Activated CD4-positive, alpha-beta T cell treated with anti-CD3 and anti-CD28 coated beads, Interleukin-2, amount 50 U/mL, for 1 hour (primary cell): ENCODE data around the gene ZNF708.
A peak's percentile ranks its signal among the peaks of the same experiment; 100 is the strongest.
"Not testable (repeated sequence)": the region's sequence is repeated elsewhere in the genome, so short reads cannot be mapped to it uniquely, and the experiment has no call there.

ENCODE experiments used
- DNase-seq: peaks from one replicate; pipeline ENCODE4 v3.0.0-alpha.2; 2020

Gene ZNF708

DNA sequence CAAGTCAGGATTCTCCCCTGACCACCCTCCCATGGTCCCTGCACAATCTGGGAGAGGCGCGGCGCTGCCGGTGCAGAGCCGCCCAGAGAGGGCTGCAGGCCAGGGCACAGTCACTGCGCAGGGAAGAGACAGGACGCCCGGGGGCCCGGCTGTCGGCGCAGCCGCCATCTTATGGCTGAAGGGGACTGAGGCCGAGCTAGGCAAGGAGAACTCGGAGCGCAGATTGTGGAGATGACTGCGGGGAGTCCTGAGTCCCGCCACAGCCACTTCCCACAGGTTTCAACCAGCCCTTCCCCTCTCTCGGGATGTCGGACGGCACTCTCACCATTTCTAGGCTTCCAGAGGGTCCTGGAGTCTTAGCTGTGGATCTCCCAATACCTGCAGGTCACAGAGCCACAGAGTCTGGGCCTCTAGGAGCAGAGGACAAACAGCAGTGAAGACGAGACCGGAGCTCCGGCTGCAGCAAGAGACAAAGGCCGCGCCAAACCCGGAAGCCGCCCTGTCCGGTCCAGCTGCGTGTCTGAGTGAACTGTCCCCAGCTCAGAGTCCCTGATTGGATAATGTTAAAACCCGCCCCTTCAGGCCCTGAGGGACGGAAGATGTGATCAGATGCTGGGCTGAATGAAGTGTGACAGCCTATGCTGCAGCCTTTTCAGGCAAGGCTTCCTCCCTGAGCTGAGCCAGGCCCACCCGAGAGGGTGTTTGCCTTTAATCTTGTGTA is at the start of gene ZNF708:
Gene ZNF708 (minus strand): TSS at position 526 of the 721 bp plus-strand sequence. CDS start 198 bp downstream, at position 328.
- DNase-seq, result peak; percentile 56

DNA sequence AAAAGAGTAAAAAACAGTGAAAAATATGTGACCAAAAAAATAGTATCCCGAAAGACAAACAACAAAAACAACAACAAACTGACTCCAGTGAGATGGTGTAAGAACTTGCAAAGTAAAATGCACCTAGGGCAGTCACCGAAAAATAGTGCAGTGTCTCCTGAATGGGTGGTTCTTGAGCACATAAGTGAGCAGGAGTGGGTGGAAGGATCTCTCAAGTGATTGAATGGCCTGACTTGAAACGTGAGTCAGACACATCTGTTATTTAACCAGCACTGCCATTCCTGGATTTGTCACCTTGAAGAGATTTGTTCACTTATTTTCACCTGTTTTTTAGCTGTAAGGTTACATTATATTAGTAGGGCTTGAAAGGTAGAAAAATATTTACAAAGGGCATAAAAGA is 33.1 kb upstream of the ZNF708 start:
- no peak for DNase-seq

DNA sequence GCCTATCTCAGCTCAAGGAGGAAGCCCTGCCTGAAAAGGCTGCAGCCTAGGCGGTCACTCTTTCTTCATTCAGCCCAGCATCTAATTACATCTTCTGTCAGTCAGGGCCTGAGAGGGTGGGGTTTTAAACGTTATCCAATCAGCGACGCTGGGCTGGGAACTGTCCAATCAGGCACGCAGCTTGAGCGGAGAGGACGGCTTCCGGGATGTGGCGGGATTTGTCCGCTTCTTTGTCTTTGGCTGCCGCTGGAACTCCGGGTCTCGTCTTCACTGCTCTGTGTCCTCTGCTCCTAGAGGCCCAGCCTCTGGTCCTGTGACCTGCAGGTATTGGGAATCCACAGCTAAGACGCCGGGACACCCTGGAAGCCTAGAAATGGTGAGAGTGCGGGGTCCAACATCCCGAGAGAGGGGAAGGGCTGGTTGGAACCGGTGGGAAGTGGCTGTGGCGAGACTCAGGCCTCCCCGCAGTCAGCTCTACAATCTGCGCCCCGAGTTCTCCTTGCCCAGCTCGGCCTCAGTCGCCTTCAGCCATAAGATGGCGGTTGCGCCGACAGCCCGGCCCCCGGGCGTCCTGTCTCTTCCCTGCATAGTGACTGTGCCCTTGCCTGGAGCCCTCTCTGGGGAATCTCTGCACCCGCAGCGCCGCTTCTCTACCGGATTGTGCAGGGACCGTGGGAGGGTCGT is 29.7 kb upstream of the ZNF708 start, which contains the start of gene ZNF738:
Gene ZNF738 (plus strand): TSS at position 233 of the 684 bp plus-strand sequence. CDS start 141 bp downstream, at position 374.
- DNase-seq, result peak; percentile 78

DNA sequence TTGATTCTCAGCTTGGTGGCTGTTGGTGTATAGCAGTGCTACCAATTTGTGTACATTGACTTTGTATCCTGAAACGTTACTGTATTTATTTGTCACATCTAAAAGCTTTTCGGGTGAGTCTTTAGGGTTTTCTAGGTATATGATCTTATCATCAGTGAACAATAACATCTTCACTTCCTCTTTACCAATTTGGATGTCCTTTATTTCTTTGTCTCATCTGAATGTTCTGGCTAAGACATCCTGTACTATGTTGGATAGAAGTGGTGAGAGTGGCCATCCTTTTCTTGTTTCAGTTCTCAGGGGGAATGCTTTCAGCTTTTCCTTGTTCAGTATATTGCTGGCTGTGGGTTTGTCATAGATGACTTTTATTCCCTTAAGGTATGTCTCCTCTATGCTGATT is 23.6 kb upstream of the ZNF708 start:
- no peak for DNase-seq

DNA sequence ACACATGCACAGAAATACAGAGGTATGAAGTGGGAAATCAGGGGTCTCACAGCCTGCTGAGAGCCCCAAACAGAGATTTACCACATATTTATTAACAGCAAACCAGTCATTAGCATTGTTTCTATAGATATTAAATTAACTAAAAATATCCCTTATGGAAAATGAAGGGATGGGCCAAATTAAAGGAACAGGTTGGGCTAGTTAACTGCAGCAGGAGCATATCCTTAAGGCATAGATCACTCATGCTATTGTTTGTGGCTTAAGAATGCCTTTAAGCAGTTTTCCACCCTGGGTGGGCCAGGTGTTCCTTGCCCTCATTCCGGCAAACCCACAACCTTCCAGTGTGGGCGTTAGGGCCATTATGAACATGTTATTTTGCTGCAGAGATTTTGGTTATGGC is 15.6 kb upstream of the ZNF708 start:
- not testable (repeated sequence) for DNase-seq

DNA sequence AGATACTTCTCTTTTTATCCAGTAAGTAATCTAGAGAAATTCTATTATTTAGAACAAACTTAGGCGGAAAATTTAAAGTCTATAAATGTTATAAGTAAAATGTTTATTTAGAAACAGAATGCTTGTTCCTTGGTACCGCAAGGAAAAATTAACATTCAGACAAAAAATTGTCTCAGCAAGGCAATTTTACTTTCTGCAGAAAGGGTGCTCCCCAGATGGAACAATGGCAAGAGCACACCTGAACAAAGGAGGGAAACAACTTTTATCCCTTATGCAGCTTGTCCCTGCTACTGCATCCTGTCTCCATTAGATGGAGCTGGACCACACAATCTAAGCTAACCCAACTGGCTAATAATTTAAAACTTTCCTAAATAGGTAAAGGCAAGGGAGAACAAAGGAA is 6.5 kb upstream of the ZNF708 start:
- DNase-seq, result no peak

DNA sequence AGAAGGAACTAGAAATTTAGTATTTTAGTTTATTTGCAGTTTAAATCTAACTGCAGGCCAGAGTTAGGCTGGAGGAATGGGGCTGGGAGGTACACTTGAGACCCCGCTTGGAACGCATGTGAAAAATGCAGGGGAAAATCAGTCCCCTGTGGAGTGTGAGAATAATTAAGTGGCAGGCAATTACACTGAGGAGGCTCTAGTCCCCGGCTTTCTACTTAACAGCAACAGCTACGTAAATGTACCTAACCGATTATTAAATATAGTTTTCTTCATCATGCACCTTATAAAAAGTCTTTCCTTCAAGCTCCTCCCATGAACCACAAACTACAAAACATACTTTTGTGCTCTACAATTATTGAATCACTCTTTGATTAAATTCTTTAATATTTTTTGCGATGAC is 804 bp downstream of the ZNF708 start:
- no peak for DNase-seq

DNA sequence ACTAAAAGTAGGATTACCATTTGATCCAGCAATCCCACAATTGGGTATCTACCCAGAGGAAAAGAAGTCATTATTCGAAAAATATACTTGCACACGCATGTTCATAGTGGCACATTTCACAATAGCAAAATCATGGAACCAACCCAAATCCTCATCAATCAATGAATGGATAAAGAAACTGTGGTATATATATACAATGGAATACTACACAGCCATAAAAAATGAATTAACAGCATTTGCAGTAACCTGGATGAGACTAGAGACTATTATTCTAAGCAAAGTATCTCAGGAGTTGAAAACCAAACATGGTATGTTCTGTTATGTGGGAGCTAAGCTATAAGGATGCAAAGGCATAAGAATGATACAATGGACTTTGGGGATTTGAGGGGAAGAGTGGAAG is 3.0 kb downstream of the ZNF708 start:
- no peak for DNase-seq

DNA sequence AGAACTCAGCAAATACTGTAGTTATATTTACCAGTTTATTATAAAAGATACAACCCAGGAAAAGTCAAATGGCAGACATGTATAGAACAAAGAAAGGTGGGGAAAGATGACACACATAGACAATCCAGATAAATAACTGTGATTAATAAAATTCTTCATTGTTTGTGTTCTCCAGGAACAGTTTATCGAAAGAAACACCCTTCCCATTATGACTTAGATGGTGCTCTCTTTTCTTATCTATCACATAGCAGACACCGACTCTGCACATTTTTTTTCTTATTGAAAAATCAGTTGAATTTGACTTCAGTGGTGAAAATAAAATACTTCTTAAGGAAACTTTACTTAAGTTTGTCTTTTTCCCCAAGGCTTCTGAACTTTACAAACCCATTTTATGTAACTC is 6.2 kb downstream of the ZNF708 start:
- DNase-seq, result no peak

DNA sequence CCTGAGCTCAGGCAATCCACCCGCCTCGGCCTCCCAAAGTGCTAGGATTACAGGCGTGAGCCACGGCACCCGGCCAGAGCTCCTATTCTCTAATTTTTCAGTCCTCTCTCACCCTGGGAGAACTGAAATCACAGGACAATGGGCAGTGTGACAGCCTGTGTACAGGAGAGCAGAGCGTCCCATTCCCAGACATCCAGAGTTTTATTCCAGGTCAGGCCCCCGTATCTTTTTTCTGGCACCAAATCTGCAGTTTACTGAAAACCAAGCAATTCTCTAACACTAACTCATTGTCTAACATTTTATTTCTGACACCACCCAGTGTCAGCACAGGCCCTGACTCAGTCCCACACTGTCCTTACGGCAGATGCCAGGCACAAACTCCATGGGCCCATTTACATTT is 6.7 kb downstream of the ZNF708 start:
- no peak for DNase-seq

DNA sequence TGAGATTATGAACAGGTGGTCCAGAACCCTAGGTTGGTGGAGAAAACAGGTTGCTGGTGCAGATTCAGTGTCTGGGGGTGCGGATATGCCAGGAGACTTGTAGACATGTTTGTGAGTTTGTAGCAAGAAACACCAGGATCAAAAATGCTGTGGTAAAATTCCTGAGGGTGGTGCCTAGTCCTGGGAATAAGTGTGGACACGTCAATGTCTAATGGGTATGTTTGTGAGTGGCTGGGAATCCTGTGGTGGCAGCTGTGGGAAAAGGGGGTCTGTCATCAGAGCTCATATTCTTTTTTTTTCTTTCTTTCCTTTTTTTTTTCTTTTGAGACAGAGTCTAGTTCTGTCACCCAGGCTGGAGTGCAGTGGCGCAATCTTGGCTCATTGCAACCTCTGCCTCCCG is 7.2 kb downstream of the ZNF708 start:
- DNase-seq, result no peak

DNA sequence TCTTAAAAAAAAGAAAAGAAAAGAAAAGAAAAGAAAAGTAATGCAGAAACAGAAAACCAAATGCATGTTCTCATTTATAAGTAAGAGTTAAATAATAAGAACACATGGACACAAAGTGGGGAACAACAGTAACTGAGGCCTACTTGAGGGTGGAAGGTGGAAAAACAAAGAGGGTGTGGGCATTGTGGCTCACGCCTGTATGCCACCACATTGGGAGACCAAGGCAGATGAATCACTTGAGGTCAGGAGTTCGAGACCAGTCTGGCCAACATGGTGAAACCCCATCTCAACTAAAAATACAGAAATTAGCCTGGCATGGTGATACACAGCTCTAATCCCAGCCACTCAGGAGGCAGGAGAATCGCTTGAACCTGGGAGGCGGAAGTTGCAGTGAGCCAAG is 8.1 kb downstream of the ZNF708 start:
- DNase-seq, result no peak

DNA sequence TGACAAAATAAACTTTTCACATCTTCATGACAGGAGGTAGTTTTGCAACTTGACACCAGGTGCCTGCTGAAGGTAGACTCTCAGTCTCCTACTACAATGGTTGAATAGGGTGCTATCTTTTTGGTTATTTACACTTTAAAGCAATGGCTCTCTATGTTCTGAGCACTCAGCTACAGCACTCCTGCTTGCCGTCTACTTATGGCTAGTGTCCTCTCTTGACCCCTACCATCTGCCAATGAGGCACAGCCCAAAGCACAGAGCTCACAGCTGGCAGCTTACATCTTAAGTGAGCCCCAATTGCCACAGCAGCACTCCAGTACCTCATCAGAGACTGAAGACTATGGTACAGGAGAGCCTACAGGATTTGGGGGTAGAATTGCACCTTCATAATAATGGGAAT is 11.4 kb downstream of the ZNF708 start:
- DNase-seq, result no peak

DNA sequence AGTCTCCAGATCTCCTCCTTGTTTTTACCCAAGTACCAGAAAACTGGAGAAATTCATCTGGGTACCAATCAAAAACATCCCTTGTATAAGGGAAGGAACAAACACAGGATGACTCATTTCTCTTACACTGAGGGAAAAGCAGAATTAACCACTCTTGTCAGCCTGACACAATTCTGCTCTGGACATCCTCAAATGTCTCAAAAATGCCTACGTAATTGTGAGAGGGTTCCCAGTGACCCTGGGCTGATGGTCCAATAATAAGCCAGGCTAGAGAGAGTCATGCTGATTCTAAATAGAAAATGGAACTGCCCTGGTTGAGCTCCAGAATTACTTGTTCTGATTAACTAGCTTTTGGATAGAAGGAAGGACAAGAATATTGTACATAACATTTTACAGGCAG is 14.5 kb downstream of the ZNF708 start:
- no peak for DNase-seq

DNA sequence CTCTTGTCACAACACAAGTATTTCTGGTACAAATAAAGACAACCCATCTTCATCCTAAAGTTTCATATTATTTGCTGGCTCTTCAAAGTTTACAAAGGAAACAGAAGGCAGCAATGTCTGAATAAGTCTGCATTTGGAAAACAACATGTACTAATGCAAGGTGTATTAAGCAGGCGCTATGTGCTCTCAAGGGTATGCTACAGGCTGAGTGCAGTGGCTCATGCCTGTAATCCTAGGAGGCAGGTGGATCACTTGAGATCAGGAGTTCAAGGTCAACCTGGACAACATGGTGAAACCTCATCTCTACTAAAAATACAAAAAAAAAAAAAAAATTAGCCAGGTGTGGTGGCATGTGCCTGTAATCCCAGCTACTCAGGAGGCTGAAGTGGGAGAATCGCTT is 16.4 kb downstream of the ZNF708 start:
- DNase-seq, result not testable (repeated sequence)

DNA sequence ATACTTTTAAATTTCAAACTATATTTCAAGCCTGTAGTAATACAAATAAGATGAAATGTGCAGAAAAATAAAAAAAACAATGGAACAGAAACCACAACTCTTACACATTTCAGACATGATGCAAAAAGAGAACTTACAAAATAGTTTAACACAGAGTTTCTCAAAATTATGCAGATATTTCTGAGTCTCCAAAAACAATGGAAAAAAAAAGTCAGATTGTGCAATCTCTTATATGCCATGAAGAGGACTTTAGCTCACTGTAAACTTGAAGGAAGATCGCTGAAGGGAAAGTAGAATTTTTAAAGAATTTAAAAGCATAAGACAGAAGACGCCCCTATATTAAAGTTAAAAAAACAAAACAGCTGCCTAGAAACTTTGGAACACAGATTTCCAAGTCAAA is 20.4 kb downstream of the ZNF708 start:
- no peak for DNase-seq

DNA sequence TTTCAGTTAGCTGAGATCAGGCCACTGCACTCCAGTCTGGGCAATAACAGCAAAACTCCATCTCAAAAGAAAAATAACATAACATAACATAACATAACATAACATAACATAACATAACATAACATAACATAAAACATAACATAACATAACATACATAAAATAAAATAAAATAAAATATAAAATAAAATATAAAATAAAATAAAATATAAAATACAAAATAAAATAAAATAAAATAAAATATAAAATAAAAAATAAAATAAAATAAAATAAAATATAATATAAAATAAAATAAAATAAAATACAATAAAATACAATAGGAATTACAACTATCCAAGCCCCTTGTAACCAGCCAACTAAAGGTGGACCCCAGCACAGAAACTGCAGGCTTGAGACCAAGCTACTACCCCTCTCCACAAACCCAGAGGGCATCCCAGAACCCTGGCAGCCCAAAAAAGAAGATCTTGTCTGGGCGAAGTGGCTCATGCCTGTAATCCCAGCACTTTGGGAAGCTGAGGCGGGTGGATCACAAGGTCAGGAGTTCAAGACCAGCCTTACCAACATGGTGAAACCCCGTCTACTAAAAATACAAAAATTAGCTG is 22.2 kb downstream of the ZNF708 start:
- DNase-seq, result not testable (repeated sequence)

DNA sequence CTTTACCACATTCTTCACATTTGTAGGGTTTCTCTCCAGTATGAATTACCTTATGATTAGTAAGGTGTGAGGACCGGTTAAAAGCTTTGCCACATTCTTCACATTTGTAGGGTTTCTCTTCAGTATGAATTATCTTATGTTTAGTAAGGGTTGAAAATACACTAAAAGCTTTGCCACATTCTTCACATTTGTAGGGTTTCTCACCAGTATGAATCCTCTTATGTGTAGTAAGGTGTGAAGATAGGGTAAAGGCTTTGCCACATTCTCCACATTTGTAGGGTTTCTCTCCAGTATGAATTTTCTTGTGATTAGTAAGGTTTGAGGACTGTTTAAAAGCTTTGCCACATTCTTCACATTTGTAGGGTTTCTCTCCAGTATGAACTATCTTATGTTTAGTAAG is 35.4 kb downstream of the ZNF708 start:
- DNase-seq, result not testable (repeated sequence)

DNA sequence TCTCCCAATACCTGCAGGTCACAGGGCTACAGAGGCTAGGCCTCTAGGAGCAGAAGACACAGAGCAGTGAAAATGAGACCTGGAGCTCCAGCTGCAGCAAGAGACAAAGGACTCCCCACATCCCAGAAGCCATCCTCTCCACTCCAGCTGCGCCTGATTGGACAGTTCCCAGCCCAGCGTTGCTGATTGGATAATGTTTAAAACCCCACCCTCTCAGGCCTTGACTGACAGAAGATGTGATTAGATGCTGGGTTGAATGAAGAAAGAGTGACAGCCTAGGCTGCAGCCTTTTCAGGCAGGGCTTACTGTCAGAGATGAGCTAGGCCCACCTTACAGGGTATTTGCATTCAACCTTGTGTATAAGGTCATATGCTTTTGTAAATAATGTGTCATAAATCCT is 59.4 kb downstream of the ZNF708 start:
- DNase-seq, result no peak

DNA sequence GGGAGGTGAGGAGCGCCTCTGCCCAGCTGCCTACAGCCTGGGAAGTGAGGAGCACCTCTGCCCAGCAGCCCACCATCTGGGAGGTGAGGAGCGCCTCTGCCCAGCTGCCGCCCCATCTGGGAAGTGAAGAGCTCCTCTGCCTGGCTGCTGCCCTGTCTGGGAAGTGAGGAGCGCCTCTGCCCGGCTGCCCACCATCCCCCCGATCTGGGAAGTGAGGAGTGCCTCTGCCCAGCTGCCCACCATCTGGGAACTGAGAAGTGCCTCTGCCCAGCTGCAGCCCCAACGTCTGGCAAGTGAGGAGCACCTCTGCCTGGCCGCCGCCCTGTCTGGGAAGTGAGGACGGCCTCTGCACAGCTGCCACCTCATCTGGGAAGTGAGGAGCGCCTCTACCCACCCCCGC is 64.3 kb downstream of the ZNF708 start:
- DNase-seq, result no peak

DNA sequence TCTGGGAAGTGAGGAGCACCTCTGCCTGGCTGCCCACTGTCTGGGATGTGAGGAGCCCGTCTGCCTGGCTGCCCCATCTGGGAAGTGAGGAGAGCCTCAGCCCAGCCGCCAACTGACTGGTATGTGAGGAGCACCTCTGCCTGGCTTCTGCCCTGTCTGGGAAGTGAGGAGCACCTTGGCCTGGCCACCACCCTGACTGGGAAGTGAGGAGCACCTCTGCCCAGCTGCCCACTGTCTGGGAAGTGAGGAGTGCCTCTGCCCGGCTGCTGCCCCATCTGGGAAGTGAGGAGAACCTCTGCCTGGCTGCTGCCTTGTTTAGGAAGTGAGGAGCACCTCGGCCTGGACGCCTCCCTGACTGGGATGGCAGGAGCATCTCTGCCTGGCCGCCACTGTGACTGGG is 64.8 kb downstream of the ZNF708 start:
- DNase-seq, result no peak

DNA sequence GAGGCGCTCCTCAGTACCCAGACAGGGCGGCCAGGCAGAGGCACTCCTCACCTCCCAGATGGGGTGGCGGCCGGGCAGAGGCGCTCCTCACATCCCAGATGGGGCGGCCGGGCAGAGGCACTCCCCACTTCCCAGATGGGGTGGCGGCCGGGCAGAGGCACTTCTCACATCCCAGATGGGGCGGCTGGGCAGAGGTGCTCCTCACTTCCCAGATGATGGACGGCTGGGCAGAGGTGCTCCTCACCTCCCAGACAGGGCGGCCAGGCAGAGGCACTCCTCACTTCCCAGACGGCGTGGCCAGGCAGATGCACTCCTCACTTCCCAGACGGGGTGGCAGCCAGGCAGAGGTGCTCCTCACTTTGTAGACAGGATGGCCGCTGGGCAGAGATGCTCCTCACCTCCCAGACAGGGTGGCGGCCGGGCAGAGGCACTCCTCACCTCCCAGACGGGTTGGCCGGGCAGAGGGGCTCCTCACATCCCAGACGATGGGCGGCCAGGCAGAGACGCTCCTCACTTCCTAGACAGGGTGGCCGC is 68.3 kb downstream of the ZNF708 start:
- not testable (repeated sequence) for DNase-seq

DNA sequence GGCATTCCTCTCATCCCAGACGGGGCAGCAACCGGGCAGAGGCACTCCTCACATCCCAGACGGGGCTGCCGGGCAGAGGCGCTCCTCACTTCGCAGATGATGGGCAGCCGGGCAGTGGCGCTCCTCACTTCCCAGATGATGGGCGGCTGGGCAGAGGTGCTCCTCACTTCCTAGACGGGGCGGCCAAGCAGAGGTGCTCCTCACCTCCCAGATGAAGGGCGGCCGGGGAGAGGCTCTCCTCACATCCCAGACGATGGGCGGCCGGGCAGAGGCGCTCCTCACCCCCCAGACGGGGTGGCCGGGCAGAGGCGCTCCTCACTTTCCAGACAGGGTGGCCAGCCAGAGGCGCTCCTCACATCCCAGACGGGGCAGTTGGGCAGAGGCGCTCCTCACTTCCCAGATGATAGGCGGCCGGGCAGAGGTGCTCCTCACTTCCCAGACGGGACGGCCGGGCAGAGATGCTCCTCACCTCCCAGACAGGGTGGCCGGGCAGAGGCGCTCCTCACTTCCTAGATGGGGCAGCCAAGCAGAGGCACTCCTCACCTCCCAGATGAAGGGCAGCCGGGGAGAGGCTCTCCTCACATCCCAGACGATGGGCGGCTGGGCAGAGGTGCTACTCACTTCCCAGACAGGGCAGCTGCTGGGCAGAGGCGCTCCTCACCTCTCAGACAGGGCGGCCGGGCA is 68.9 kb downstream of the ZNF708 start:
- DNase-seq, result no peak
